ENCODE data around the gene ZNF891.

DNA sequence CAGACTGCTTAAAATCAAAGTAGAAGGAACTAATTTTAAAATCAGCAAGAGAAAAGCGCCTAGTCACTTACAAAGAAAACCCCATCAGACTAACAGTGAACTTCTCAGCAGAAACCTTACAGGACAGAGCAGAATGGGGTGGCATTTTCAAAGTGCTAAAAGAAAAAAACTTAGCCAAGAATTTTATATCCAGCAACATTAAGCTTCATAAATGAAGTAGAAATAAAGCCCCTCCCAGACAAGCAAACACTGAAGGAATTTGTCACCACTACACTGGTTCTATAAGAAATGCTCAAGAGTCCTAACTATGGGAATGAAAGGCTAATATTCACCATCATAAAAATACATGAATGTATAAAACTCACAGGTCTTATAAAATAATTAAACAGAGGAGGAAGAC lies 44.8 kb upstream of the ZNF891 start:
- TF ChIP-seq, protein P1, sequence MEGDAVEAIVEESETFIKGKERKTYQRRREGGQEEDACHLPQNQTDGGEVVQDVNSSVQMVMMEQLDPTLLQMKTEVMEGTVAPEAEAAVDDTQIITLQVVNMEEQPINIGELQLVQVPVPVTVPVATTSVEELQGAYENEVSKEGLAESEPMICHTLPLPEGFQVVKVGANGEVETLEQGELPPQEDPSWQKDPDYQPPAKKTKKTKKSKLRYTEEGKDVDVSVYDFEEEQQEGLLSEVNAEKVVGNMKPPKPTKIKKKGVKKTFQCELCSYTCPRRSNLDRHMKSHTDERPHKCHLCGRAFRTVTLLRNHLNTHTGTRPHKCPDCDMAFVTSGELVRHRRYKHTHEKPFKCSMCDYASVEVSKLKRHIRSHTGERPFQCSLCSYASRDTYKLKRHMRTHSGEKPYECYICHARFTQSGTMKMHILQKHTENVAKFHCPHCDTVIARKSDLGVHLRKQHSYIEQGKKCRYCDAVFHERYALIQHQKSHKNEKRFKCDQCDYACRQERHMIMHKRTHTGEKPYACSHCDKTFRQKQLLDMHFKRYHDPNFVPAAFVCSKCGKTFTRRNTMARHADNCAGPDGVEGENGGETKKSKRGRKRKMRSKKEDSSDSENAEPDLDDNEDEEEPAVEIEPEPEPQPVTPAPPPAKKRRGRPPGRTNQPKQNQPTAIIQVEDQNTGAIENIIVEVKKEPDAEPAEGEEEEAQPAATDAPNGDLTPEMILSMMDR (IDR thresholded peaks at IDR 0.05) = no peak
- TF ChIP-seq POLR2A (IDR thresholded peaks at IDR 0.05) = no peak

All from testis (tissue), 2 donors.